ENCODE data around the gene IGFN1. TPM values are rescaled to one million over a fixed set of nuclear protein-coding genes. Genes with fewer than 3 reads are reported as not detected.
"Not testable (repeated sequence)": the region's sequence is repeated elsewhere in the genome, so short reads cannot be mapped to it uniquely, and the experiment has no call there.

IGFN1 gene
- total RNA-seq, 1 donor from 2014 or later: not detected

GRCh38 chr1:201216395-201217085, 25.9 kb downstream of the IGFN1 start:
- DNase-seq (ENCODE audit: low read depth in 2 of 2): no peak

GRCh38 chr1:201217146-201217545, 26.5 kb downstream of the IGFN1 start:
- DNase-seq (ENCODE audit: low read depth in 2 of 2): no peak

- no peak for DNase-seq (ENCODE audit: low read depth in 2 of 2)
Measured at GRCh38 chr1:201217851-201218250, 27.2 kb downstream of the IGFN1 start.

GRCh38 chr1:201218409-201218808, 27.8 kb downstream of the IGFN1 start:
- no peak for DNase-seq (ENCODE audit: low read depth in 2 of 2)

- no peak for DNase-seq (ENCODE audit: low read depth in 2 of 2)
Measured at GRCh38 chr1:201219481-201220387, 29.1 kb downstream of the IGFN1 start.

GRCh38 chr1:201220388-201220715, 29.7 kb downstream of the IGFN1 start:
- DNase-seq (ENCODE audit: low read depth in 2 of 2): no peak

GRCh38 chr1:201221201-201221846, 30.7 kb downstream of the IGFN1 start:
- no peak for DNase-seq (ENCODE audit: low read depth in 2 of 2)

- no peak for DNase-seq (ENCODE audit: low read depth in 2 of 2)
Measured at GRCh38 chr1:201222125-201222524, 31.5 kb downstream of the IGFN1 start.

- no peak for DNase-seq (ENCODE audit: low read depth in 2 of 2)
Measured at GRCh38 chr1:201223852-201224665, 33.4 kb downstream of the IGFN1 start.

GRCh38 chr1:201224666-201225370, 34.2 kb downstream of the IGFN1 start:
- DNase-seq (ENCODE audit: low read depth in 2 of 2): no peak

GRCh38 chr1:201226178-201226514, 35.5 kb downstream of the IGFN1 start:
- DNase-seq (ENCODE audit: low read depth in 2 of 2): no peak

GRCh38 chr1:201226859-201227488, 36.4 kb downstream of the IGFN1 start:
- DNase-seq (ENCODE audit: low read depth in 2 of 2): no peak

- no peak for DNase-seq (ENCODE audit: low read depth in 2 of 2)
Measured at GRCh38 chr1:201228011-201228983, 37.7 kb downstream of the IGFN1 start.

GRCh38 chr1:201229095-201229494, 38.5 kb downstream of the IGFN1 start:
- no peak for DNase-seq (ENCODE audit: low read depth in 2 of 2)

- no peak for DNase-seq (ENCODE audit: low read depth in 2 of 2)
Measured at GRCh38 chr1:201229771-201230635, 39.4 kb downstream of the IGFN1 start.

GRCh38 chr1:201230676-201231075, 40.1 kb downstream of the IGFN1 start:
- no peak for DNase-seq (ENCODE audit: low read depth in 2 of 2)

GRCh38 chr1:201239646-201240045, 49.0 kb downstream of the IGFN1 start:
- not testable (repeated sequence) for DNase-seq (ENCODE audit: low read depth in 2 of 2)

GRCh38 chr1:201240171-201240570, 49.5 kb downstream of the IGFN1 start:
- no peak for DNase-seq (ENCODE audit: low read depth in 2 of 2)
